ENCODE measurements around the gene ORM1.

GRCh38 chr9:114372921-114373448, 50.1 kb downstream of the ORM1 start:
- TF ChIP-seq, protein P1, sequence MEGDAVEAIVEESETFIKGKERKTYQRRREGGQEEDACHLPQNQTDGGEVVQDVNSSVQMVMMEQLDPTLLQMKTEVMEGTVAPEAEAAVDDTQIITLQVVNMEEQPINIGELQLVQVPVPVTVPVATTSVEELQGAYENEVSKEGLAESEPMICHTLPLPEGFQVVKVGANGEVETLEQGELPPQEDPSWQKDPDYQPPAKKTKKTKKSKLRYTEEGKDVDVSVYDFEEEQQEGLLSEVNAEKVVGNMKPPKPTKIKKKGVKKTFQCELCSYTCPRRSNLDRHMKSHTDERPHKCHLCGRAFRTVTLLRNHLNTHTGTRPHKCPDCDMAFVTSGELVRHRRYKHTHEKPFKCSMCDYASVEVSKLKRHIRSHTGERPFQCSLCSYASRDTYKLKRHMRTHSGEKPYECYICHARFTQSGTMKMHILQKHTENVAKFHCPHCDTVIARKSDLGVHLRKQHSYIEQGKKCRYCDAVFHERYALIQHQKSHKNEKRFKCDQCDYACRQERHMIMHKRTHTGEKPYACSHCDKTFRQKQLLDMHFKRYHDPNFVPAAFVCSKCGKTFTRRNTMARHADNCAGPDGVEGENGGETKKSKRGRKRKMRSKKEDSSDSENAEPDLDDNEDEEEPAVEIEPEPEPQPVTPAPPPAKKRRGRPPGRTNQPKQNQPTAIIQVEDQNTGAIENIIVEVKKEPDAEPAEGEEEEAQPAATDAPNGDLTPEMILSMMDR (IDR thresholded peaks at IDR 0.05 in 8 of 11, conservative IDR thresholded peaks at IDR 0.05 in 3 of 11): peak in 3 of 11 experiments; percentile 19 to 39 (median 29)
- no peak for TF ChIP-seq POLR2A (IDR thresholded peaks at IDR 0.05)
